GM21529 (cell line): ENCODE results near the gene GRIP2.

Experiments
- ATAC-seq: cut with Tn5 transposase; IDR thresholded peaks from one replicate; pipeline ENCODE4 v1.9.1; 2021; ENCODE audit not compliant: unreplicated experiment

GRIP2 gene

DNA sequence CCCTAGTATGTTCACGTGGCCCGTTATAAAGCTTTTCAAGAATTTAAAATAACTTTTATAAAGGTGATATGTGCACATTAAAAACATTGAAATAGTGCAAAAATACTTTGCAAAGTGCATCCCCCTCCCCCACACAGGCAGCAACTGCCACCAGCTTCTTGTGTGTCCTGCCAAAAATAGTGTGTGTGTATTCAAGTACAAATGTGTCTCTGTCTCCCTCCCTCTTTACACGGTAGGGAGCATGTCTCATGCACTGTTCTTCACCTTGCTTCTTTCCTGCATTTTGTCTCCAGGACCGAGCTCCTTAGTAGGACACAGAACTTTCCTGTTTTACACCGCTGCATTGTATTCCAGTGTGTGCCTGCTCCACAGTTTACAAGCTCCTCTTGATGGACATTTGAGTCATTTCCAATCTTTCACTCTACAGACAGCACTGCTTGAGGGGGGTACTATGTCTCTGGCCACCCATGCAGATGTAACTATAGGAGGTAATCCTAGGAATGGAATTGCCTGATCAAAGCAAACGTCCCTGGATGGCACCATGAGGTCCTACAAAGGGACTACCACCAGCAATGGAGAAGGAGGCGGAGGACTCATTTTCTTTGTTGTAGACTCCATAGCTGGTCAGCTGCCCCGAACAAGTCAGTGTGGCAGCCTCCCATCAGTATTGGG, 85.4 kb downstream of the GRIP2 start:
- no peak for ATAC-seq

DNA sequence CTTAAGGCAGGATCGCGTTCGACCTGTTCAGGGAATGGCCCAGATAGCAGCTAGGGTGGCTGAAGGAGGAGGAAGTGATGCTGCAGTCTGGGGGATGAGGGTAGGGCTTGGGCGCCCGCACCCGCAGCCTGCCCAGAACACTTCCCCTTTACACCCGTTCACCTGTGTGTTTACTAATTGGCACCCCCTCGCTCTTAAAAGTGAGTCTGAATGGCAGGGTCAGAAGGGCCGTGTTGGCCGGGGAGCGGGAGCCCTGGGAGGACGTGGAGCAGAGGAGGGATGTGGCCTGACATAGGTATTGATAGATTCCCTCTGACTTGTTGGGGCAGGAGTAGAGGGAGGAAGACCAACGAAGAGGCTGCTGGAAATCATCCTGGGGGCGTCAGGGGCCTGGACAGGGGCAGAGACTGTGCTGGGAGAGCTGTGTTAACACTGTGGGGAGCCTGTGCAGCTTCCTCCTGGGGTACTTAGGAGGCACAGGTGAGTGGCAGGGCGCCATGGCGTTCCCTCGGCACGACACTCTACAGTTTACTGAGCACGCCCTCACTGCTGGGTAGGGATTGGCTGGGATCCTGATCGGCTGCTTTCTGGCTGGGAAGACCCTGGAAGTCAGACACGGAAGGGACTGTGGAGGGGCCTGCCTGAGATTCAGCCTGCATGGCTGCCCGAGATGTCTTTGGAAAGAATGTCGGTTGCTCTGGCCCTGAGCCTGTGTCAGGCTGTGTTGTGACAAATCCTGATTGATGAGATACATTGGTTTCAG, 86.1 kb downstream of the GRIP2 start:
- no peak for ATAC-seq

DNA sequence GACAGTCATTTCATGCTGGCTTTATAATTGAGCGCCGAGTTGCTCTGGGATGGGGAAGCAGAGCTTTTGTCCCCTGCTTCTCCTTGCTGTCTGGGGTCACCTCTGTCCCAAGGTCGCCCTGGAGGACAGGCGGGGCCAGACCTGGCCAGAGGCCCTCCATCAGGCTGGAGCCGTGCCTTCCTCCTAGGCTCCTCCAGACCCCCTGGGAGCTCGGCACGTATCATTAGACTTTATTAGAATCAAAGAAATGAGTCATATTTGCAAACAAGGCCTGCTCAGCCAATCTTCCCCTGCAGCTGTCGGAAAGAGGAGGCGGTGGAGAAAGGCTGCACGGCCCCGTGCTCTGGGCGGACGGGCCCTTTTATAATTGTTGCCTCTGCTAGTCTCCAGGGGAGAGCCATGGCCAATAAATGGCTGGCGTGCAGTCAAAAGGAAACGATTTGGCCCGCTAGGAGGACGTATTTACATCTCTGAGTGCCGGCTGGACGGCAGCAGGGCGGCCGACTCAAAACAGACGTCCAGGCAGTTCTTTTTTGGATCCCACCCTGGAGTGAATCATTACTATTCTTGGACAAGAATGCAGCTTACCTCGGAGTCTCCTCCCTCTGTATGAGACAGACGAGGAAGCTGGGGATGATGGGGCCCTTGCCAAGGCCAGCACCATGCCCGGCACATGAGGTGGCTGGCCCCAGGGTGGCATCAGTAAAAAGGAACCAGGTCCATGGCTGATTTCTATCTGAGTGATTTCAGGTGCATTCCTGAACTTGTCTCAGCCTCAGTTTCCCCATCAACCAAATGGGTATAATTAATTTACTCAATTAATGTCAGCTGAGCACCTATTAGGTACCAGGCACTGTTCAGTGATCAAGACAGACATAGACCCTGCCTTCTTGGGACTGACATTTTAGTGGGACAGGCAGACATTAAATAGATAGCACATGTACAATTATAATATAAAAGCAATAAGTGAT, 87.1 kb downstream of the GRIP2 start:
- no peak for ATAC-seq

DNA sequence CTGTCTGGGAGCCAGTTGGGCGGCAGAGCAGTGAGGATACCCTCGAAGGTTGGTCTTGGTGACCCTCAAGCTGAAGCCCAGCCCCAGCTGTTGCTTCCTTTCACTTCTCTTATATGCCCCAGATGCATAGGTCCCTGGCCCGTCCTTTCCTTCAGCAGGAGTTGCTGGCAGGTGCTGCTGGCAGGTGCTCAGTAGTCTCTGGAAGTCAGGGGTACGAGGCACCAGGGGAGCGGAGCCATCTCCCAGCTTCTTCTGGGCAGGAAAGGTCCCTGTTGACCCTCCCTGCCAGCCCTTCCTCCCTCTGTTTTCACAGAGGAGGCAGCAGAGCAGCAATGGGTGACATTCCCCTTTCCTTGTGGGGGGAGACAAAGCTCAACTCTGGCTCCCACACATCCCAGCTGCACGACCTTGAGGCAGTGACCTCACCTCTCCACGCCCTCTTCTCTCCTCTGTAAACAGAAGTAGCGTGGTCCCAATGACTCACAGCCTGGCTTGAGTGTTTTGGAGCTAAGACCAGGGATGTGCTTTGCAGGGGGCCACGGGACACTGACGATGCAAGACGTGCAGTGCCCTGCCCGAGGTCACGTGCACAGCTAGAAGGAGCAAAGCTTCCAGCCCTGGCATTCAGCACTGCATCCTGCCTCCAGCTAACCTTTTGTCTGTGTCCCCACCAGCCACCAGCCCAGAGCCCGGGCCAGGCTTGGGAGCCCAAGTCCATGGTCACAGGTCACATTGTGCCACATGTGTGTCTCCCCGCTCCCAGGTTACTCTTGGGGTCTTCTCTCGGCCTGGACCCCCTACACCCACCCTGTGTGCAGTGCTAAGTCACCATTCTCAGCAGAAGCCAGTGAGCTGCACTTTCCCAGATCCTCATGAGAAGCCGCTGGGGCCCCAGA, 88.0 kb downstream of the GRIP2 start:
- no peak for ATAC-seq

DNA sequence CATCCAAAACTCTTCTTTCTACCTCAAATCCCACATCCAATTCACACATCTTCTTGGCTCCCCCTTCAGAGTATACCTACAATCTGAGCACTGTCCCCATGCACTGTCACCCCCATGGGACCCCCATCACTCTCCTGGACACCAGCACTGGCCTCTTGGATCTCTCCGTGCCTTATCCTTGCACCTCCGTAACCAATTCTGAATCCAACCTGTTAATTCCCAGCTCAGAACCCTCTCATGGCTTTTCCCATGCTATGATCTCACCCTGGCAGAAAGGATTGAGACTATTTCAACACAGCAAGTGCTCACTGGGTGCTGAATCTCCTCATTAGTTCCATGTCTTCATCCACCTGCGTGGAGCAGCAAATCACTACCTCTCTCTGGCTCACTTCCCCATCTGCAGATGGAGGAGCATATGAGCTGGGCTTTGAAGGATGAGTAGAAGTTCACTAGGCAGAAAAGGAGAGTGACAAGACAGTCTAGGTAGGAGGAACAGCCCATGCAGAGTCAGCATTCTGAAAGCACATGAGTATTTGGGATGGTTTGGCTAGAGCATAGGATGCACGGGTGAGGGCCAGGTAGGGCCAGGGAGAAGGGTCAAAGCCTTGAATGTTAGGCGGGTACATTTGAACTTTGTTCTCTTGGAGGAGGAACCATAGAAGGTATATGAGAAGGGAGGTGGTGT, 89.1 kb downstream of the GRIP2 start:
- no peak for ATAC-seq

DNA sequence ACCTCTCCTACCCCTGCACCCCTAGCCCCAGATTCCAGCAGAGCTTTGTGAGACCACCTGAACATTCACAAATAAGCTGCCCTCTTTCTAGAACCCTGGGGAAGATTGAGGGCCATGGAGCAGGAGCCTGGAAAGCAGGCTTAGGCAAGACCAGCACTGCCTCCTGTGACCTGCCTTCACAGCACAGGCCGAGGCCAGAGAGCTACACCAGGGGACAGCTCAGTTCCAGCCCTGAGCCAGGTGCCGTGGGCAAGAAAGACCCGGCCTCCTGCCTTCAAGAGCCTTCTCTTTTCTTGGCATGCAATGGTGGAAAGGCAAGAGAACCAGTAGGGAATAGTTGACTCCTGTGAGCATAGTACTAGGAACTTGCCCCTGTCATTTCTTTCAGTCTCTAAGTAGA, 89.6 kb downstream of the GRIP2 start:
- no peak for ATAC-seq

DNA sequence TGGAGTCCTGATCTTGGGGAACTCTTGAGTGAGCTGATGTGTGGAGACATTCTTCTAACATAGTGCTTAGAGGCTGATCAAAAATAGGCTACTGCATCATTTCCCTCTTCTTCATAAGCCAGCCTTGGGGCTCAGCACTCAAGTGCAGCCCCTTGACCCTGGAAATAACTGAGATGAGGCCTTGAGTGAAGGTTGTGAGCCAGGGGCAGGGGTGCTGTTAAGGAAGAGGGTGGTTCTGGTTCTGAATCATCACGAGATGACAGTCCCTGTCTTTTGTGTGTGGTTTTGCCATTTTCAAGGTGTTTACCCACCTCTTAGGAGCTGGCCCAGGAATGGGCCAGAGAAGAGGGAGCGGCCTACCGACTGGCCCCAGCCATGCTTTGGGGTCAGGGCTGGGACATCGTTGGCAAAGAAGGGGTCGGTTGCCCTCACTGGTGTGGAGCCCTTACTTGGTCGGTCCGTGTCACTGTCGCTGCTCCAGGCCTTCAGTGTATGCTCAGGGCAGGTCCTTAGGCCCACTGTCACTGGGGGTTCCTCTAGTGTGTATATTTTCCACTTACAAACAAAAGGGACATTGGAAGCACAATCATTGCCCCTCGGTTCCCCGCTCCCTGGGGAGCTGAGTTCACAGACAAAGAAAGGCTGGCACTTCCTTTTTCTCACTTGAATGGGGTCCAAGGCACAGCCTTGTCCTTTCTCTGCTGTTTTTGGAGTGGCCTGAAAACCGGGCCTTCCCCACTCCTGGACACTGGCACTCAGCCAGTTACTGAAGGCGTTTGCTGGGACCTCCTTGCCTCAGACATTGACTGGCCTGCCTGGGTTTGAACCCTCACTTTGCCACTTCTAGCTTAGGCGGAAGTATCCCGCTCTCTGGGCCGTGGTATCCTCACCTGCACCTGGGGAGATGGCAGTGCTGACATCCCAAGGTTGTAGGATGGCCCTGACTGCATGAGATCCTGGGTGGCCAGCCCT, 91.1 kb downstream of the GRIP2 start:
- no peak for ATAC-seq

DNA sequence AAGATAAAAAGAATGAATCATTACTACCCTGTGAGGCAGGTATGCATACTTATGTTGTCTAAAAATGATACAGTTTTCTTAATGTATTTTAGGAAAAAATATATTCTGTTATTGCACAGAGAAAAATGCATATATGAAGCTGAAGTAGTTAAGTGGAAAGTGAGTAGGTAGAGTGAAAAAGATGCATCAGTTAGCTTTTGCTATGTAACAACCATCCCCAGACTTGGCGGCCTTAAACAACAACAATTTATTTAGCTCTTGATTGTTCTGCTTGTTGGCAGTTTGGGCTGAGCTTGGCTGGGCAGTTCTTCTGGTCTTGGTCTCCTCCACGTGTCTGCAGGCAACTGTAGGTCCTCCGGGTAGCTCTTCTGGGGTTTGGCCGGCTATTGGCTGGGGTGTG, 92.1 kb downstream of the GRIP2 start:
- no peak for ATAC-seq

DNA sequence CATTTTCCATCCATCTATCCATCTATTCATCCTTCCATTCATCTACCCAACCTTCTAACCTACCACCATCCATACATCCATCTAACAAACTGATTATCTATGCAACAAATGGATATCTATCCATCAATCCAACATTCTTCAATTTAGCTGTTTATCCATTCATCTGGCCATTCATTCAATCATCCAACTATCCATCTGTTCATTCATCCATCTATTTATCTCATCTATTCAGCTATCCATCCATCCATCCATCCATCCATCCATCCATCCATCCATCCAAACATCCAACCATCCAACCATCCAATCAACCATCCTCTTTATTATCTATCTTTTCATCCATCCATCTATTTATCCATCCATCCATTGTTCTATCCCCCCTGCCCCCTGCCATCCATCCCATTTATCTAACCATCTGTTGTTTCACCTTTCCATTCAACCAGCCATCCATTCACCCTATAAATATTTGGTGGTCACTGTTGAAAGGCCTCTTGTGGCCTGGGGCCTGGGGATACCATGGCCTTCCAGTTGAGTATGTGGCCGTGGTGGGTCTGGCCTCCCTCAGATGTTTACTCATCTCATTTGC, 93.1 kb downstream of the GRIP2 start:
- no peak for ATAC-seq

DNA sequence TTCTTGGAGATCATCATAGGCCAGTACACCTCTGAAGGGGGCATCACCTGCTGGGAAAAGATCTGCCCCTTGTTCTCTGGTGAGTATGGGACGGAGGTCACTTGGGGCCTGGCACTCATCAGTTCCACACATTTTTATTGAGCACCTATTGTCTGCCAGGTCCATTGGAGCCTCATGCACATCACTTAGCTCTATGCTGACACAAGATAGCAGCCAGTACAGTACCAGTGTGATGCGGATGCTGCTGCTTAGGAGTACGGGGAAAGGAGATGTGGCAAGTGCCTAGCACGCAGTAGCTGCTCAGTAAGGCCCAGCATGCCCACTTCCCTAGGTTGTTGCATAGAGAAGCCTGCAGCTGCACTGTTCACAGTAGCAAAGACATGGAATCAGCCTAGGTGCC, 94.4 kb downstream of the GRIP2 start:
- ATAC-seq = no peak

DNA sequence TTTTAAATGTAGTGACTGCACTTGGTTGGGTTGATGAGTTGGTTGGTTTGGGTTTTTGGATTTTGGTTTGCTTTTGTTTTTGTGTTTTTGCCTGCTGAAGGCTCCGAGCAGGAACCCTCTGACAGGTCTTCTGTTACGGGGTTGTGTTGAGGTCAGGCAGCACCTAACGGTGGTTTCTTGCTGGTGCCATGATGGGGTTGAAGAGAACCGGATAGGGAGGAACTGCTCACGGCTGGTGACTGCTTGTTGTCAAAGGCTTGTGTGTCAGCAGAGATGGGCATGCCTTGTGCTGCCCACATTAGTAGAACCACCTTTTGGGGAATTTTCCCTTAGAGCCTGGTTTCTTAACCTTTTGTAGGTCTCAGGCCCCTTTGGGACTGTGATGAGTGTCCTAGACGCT, 95.8 kb downstream of the GRIP2 start:
- ATAC-seq = no peak

DNA sequence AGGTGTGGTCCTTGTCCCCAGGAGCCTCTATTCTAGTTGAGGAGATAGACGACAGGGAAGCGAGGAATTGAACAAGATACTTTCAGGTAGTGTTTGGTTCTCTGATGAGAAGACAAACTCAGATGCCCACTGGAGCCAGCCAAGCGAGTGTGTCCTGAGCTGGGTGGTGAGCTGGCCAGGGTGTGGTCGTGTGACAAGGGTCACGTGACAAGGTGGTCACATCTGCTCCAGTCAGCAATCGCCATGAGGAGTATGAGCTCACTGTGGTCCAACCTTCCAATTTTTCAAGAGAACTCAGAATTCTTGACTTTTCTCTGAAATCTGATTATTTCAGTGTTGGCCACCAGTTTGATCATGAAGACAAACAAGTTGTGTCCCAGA, 98.2 kb downstream of the GRIP2 start:
- ATAC-seq = no peak

DNA sequence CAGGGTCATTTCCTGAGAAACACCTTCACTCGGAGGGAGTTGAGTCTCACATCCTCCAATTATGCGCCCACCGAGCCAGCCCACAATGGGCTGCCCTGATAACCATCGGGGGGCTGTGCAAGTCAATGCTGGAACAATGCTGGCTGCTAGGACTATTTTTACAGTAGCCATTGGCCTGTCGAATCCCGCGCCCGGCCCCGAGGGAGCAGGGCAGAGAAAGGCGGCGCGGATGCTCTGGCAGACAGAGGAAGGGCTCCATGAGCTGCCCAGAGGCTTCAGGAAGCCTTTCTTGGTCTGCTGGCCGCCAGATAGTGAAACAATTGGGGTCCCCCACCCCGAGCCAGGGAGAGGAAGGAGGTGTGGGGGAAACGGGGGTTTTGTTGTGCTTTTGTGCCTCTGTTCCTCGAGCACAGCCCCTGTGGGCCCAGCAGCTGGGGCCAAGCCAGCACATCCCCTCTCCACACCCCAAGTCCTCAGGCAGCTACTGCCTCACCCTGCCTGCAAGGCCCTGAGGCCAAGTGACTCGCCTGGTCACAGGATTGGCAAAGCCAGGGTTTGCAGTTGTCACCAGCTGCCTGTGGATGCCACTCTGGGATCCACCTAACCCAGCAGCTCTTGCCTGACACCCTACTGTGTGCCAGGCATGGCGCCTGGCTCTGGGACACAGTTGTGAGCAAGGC, 98.8 kb downstream of the GRIP2 start:
- no peak for ATAC-seq

DNA sequence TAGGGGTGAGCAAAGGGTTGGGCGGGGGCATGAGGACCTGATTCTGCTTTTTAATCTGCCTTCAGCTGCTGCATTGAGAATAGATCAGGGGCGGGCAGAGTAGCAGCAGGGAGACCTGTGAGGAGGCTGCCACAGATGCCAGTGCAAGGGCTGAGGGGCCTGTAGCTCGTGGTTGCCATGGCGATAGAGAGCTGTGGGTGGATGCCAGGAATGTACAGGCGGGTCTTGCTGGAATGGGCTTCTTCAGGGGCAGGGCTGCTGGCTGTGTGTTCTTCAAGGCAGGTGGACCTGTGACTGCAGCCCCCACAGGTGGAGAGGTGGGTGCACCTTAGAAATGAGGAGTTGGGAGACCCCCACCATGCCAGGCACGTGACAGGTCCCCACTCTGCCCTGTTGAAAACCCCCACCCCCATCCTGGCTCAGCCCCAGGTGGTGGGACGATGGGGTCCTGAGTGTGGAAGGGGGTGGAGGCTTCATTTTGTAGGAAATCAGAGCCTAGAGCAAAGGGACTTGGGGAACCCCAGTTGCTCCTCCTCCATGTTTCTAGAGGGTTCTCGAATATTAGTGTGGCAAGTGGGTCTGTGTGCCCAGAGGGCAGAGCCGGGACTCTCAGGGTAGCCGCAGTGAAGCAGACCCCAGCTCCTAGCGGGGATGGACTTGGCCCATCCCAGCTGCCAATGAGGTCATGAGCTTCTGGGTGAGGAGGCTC, 99.5 kb downstream of the GRIP2 start:
- no peak for ATAC-seq

DNA sequence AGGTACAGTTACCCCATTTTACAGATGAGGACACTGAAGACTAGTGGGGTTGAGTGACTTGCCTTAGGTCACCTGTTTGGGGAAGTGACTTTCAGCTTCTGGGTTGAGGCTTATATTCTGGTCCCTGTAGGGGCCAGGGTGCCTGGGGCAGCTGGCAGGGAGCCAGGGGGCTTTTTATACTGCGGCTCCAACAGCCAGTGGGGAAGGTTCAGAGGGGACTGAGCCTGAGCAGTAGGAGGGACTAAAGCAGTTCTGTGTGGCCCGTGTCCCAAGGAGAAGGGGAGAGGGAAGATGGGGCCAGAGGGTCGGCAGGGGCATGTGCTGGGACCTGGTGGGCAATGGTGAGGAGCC, 100.0 kb downstream of the GRIP2 start:
- no peak for ATAC-seq

DNA sequence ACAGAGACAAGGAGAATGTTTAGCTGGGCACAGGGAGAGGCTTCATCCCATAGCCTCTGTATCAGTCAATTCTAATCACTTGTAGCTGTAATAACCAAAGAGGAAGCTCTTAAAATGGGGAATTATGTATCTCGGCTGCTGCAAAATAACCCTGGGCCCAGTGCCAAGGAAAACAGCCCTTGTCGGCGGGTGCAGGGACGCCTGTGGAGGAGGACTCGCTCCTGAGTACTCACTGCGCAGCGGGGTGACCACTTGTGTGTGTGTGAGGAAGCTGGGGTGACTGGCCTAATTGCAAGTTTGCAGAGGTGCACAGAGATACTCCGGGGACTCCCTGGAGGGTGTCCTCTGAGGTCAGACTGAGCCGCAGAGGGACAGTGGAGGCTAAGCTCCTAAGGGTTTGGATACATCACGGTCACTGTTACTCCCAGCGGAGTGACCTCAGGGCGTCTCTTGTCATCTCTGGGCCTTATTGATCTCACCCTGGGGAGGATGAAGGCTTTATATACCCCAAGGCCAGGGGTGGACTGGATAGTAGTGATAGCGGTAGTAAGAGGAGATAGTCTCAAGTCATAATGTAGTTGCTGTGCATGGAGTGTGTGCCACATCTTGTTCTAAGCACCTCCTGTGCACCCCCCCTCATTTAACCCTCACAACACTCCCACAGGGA, 100.5 kb downstream of the GRIP2 start:
- no peak for ATAC-seq
